Parathyroid adenoma (tissue), 2 donors: ENCODE measurements around the gene PPM1H.
"Not testable (repeated sequence)": the region's sequence is repeated elsewhere in the genome, so short reads cannot be mapped to it uniquely, and the experiment has no call there.

Source experiments
- H2AFZ ChIP-seq: fragments of 300-600 bp; sonication (generic); one replicate; pipeline ENCODE4 v1.7.0; 2017; ENCODE audit warnings: antibody characterized with exemption, mild to moderate bottlenecking
- H3K27ac ChIP-seq: fragments of 300-600 bp; sonication (generic); one replicate; pipeline ENCODE4 v1.7.0; 2017
- H3K27me3 ChIP-seq: fragments of 300-600 bp; sonication (generic); one replicate; pipeline ENCODE4 v1.7.0; 2017; ENCODE audit warnings: low read length; ENCODE audit not compliant: control insufficient read depth, insufficient read depth
- H3K36me3 ChIP-seq: fragments of 300-600 bp; sonication (generic); one replicate; pipeline ENCODE4 v1.7.0; 2017; ENCODE audit warnings: low read length; ENCODE audit not compliant: control insufficient read depth, insufficient read depth
- H3K4me1 ChIP-seq: fragments of 300-600 bp; sonication (generic); one replicate; pipeline ENCODE4 v1.7.0; 2017; ENCODE audit warnings: control low read depth
- H3K4me2 ChIP-seq: fragments of 300-600 bp; sonication (generic); one replicate; pipeline ENCODE4 v1.7.0; 2017; ENCODE audit warnings: low read length
- H3K4me3 ChIP-seq: fragments of 300-600 bp; sonication (generic); one replicate; pipeline ENCODE4 v1.7.0; 2017; ENCODE audit warnings: low read depth, low read length
- H3K79me2 ChIP-seq: fragments of 300-600 bp; sonication (generic); one replicate; pipeline ENCODE4 v1.7.0; 2017; ENCODE audit warnings: control low read depth
- H3K9ac ChIP-seq: fragments of 300-600 bp; sonication (generic); one replicate; pipeline ENCODE4 v1.7.0; 2017; ENCODE audit warnings: mild to moderate bottlenecking
- H3K9me3 ChIP-seq: fragments of 300-600 bp; sonication (generic); one replicate; pipeline ENCODE4 v1.7.0; 2017; ENCODE audit warnings: low read length; ENCODE audit not compliant: control insufficient read depth
- TF ChIP-seq, protein P1 (sequence below): fragments of 300-600 bp; sonication (generic); IDR thresholded peaks from one replicate; pipeline ENCODE4 v1.7.0; 2017; ENCODE audit warnings: antibody characterized with exemption, mild to moderate bottlenecking
- donor health status: primary hyperparathyroidism.

The PPM1H gene

DNA sequence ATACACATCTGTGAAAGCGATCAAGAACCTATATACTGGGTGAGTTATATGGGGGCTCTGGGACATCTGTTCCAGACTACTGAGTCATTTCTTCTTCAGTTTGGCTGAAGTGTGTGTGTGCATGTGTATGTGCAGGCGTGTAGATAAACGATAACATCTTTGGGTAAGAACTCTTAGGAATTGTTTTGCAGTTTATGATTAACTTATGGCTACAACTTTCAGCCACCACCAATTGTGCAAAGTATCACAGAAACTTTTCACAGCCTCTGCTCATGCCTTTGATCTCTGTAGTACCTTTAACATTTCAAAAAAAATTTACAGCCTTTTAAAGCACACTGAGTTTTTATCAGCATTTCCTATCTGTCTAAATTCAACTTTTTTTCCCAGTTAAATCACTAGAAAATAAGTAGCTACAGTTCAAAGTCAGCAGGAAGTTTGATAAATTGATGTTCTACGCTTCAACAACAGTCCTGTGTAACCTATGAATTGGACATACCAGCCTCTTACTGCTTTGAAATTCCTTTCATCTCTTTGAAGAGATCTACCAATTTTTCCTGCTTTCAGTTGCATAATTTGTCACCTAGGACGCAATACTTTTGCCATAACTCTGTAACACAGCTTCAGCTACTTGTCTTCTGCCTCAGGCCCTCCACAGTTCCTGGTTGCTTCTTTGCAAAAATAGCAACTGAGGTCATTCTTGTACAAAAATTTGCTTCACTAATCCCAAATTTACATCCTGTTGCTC is 43.0 kb downstream of the PPM1H start:
- Histone ChIP-seq H3K4me2 (peak overlapping the region; percentile 18), H3K27ac (no peak overlapping the region), H3K36me3 (no peaks in the 10 kb centered on the region)

DNA sequence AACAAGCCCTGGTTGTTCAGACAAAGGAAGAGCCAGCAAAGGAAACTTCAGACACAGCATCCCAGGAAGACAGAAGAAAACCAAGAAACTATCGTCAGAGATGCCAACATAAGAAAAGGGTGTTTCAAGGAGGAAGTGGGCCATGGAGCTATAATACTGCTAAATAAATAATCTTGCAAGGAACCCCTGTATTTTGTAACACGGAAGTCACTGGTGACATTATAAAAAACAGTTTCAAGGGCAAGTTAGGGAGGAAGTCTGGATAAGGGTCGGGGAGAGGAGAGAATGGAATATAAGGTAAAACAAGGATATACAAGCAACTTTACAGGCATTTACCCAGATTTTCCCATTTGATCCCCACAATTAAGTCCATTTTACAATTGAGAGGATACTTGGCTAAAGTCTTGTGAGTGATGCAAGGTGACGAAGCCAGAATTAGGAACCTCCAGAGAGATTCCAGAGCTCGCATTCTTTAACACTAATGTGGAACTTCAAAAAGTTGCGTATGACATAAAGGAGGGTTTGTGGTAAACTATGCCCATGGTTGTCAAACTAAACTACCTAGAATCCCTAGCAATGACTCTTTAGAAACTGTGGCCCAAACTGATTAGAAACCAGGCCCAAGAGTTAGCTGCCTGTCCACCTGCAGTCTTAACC is 46.4 kb downstream of the PPM1H start:
- no peaks in the 10 kb centered on the region for H3K36me3 ChIP-seq
- no peak overlapping the region for H3K9ac ChIP-seq
- H2AFZ ChIP-seq = no peak overlapping the region
- H3K4me2 ChIP-seq = no peak overlapping the region
- H3K9me3 ChIP-seq = no peaks in the 10 kb centered on the region
- H3K27me3 ChIP-seq = no peaks in the 10 kb centered on the region
- peaks cover 28% of the 10 kb centered on the region for H3K4me1 ChIP-seq
- no peak overlapping the region for H3K4me3 ChIP-seq
- TF ChIP-seq, protein P1, sequence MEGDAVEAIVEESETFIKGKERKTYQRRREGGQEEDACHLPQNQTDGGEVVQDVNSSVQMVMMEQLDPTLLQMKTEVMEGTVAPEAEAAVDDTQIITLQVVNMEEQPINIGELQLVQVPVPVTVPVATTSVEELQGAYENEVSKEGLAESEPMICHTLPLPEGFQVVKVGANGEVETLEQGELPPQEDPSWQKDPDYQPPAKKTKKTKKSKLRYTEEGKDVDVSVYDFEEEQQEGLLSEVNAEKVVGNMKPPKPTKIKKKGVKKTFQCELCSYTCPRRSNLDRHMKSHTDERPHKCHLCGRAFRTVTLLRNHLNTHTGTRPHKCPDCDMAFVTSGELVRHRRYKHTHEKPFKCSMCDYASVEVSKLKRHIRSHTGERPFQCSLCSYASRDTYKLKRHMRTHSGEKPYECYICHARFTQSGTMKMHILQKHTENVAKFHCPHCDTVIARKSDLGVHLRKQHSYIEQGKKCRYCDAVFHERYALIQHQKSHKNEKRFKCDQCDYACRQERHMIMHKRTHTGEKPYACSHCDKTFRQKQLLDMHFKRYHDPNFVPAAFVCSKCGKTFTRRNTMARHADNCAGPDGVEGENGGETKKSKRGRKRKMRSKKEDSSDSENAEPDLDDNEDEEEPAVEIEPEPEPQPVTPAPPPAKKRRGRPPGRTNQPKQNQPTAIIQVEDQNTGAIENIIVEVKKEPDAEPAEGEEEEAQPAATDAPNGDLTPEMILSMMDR = no peak
- no peak overlapping the region for H3K27ac ChIP-seq
- H3K79me2 ChIP-seq = peaks cover 62% of the 10 kb centered on the region

More for the DNA sequence above, 43.0 kb downstream of the PPM1H start:
- Histone ChIP-seq H2AFZ (no peak overlapping the region), H3K9me3 (no peaks in the 10 kb centered on the region), H3K79me2 (peaks cover 78% of the 10 kb centered on the region), H3K4me3 (no peak overlapping the region), H3K9ac (no peak overlapping the region), H3K27me3 (no peaks in the 10 kb centered on the region), H3K4me1 (peaks cover 18% of the 10 kb centered on the region)
- TF ChIP-seq, protein P1 = no peak

- TF ChIP-seq, protein P1 = no peak
- no peak overlapping the region for H3K9ac ChIP-seq
- H3K27ac ChIP-seq = no peak overlapping the region
- H3K4me1 ChIP-seq = peaks cover 15% of the 10 kb centered on the region
- H3K9me3 ChIP-seq = no peaks in the 10 kb centered on the region
- H3K4me3 ChIP-seq = no peak overlapping the region
- H3K36me3 ChIP-seq = no peaks in the 10 kb centered on the region
- H2AFZ ChIP-seq = no peak overlapping the region
- H3K27me3 ChIP-seq = no peaks in the 10 kb centered on the region
- peaks cover 51% of the 10 kb centered on the region for H3K79me2 ChIP-seq
- no peak overlapping the region for H3K4me2 ChIP-seq
These were observed 48.2 kb downstream of the PPM1H start for GRCh38 chr12:62886796-62887195.

DNA sequence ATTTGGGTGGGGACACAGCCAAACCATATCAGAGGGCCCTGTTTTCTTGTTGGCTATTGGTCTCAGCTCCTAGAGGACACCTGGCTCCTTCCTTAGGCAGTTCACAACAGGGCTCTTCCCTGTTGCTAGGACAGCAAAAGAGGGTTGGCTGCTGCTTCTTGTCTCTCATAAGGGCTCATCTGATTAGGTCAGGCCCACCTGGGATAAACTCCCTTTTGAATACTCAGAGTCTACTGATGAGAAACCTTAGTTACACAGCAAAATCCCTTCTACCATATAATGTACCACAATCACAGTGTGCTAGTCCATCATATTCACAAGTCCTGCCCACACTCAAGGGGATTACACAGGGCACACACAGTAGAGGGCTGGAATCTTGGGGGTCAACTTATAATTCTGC is 49.7 kb downstream of the PPM1H start:
- no peaks in the 10 kb centered on the region for H3K27me3 ChIP-seq

GRCh38 chr12:62884832-62885231 is 50.1 kb downstream of the PPM1H start:
- Histone ChIP-seq H3K4me1 (peaks cover 15% of the 10 kb centered on the region), H3K79me2 (peaks cover 45% of the 10 kb centered on the region)
- not testable (repeated sequence) for H3K36me3 ChIP-seq, H3K9ac ChIP-seq, H2AFZ ChIP-seq, H3K9me3 ChIP-seq, H3K4me2 ChIP-seq, H3K27ac ChIP-seq, H3K4me3 ChIP-seq, H3K27me3 ChIP-seq

More for the DNA sequence above, 49.7 kb downstream of the PPM1H start:
- no peak overlapping the region for H2AFZ ChIP-seq
- H3K4me3 ChIP-seq = no peak overlapping the region
- H3K79me2 ChIP-seq = peaks cover 47% of the 10 kb centered on the region
- H3K9me3 ChIP-seq = no peaks in the 10 kb centered on the region
- H3K4me1 ChIP-seq = peaks cover 15% of the 10 kb centered on the region
- TF ChIP-seq, protein P1 = no peak
- no peak overlapping the region for H3K4me2 ChIP-seq
- no peak overlapping the region for H3K27ac ChIP-seq
- no peak overlapping the region for H3K9ac ChIP-seq
- no peaks in the 10 kb centered on the region for H3K36me3 ChIP-seq
